ENCODE results near the gene PPP1R14D.
A peak's percentile ranks its signal among the peaks of the same experiment; 100 is the strongest.

The PPP1R14D gene

DNA sequence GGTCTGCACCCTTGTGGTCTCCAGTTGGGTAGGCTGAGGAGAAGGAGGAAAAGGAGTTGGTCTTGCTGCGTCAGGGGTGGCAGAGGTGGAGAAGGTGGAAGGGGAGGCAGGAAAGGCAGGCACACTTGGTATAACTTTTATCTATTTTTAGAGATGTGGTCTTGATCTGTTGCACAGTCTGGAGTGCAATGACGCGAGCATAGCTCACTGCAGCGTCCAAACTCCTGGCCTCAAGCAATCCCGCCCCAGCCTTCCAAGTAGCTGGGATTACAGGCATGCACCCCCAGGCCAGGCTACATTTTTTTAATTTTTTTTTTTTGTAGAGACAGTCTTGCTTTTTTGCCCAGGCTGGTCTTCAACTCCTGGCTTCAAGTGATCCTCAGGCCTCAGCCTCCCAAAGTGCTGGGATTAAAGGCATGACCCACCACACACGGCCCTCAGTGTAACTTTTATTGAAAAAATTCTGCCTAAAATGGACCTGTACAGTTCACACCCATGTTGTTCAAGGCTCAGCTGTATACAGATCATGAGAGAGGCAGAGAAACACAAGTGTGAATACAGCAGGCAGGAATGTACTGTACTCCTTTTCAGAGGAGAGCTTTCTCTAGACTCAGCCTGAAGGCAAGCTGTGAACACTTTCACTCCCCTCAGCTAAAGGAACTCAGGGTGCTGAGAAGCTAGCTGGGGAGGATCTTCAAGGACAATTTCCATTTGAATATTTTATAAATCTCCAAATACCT lies 47.7 kb upstream of the PPP1R14D start:
- 0 out of 2 replicates have a peak, but pooled peaks cover 2% of the 10 kb centered on the region for H3K4me1 ChIP-seq (ENCODE audit: control insufficient read depth, insufficient read depth, low read length)
- H3K9me3 ChIP-seq (ENCODE audit: control insufficient read depth, insufficient read depth, low read depth, low read length) = no peaks in the 10 kb centered on the region
- CTCF ChIA-PET = interaction anchor here (0.6 kb wide), 1 partner anchor 170 kb away, joined by 4 read pairs; no protein-coding TSS in a partner anchor
- POLR2A ChIA-PET = no interaction called here
- TF ChIP-seq ZFP3 (tag by site-specific recombination; IDR thresholded peaks at IDR 0.05; ENCODE audit: low read depth) = no peak
- TF ChIP-seq, protein P1, sequence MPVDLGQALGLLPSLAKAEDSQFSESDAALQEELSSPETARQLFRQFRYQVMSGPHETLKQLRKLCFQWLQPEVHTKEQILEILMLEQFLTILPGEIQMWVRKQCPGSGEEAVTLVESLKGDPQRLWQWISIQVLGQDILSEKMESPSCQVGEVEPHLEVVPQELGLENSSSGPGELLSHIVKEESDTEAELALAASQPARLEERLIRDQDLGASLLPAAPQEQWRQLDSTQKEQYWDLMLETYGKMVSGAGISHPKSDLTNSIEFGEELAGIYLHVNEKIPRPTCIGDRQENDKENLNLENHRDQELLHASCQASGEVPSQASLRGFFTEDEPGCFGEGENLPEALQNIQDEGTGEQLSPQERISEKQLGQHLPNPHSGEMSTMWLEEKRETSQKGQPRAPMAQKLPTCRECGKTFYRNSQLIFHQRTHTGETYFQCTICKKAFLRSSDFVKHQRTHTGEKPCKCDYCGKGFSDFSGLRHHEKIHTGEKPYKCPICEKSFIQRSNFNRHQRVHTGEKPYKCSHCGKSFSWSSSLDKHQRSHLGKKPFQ (tag by site-specific recombination; IDR thresholded peaks at IDR 0.05) = peak; percentile 49; the same call in 1 of the 2 replicates
- no peak for TF ChIP-seq ZNF560 (tag by site-specific recombination; IDR thresholded peaks at IDR 0.05; ENCODE audit: borderline replicate concordance)
- no peak for TF ChIP-seq ZFP41 (tag by site-specific recombination; IDR thresholded peaks at IDR 0.05; ENCODE audit: borderline replicate concordance)
- no peaks in the 10 kb centered on the region for H3K36me3 ChIP-seq (ENCODE audit: control insufficient read depth in 2 of 2, insufficient read depth in 1 of 2, low read length in 2 of 2)
- H3K27ac ChIP-seq (ENCODE audit: extremely low read depth, low read depth, low read length) = no peak overlapping the region
- no peak overlapping the region for H3K4me3 ChIP-seq (ENCODE audit: low read depth, low read length)

DNA sequence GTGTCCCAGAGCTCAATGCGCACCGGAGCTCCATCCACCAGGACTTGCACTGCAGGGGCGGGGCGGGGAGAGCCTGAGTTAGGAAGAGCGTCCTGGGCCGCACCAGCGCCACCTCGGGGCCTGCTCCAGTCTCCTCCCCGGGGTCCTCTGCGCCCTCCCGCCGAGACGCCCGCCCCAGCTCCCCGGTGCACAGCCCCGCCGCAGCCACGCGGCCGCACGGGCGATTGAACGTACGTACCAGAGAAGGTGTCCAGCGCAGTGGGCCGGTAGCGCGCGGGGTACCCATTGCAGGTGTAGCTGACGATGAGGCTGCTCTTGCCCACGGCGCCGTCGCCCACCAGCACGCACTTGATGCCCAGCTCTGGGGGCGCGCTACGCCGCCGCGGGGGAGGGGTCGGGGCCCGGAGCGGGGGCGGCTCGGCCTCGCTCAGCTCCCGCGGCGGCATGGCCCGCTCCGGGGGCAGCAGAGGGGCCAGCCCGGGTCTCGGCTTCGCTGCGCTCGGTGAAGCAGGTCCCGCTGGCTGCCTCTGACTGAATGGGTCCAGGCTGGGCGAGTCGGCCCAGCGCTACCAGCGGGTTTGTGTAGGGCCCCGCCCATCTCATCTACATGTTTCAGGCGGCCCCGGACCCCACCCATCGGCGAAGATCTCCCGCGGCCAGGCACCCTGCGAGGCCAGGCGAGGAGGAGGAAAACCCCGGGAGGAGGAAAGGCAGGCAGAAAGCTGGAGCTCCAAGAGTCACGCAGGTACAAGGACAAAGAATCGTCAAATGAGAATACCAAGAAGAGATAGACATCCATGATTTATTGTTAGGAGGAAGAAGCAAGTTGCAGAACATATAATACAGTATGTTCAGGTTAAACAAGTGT lies 45.4 kb upstream of the PPP1R14D start, which contains the start of gene RHOV:
Gene RHOV (minus strand): TSS at position 541 of the 868 bp plus-strand sequence. CDS start 95 bp downstream, at position 446.
- H3K36me3 ChIP-seq (ENCODE audit: control insufficient read depth in 2 of 2, insufficient read depth in 1 of 2, low read length in 2 of 2) = no peaks in the 10 kb centered on the region
- POLR2A ChIA-PET = interaction anchor here (0.6 to 5.6 kb wide), 17 partner anchors 13 to 284 kb away, joined by 3 to 49 read pairs (median 5); partner anchors contain the start of genes CHAC1, DLL4, RAD51 and SPINT1
- no peaks in the 10 kb centered on the region for H3K9me3 ChIP-seq (ENCODE audit: control insufficient read depth, insufficient read depth, low read depth, low read length)
- H3K4me1 ChIP-seq (ENCODE audit: control insufficient read depth, insufficient read depth, low read length) = 0 out of 2 replicates have a peak, but pooled peaks cover 2% of the 10 kb centered on the region
- H3K4me3 ChIP-seq (ENCODE audit: low read depth, low read length) = peak within 1 kb of the TSS; percentile 67
- CTCF ChIA-PET = interaction anchor here (0.5 to 2.6 kb wide), 8 partner anchors 11 to 462 kb away, joined by 3 to 17 read pairs (median 6); partner anchors contain the start of gene VPS18
- H3K27ac ChIP-seq (ENCODE audit: extremely low read depth, low read depth, low read length) = peak within 1 kb of the TSS; percentile 69; the same call in 1 of the 2 replicates
- TF ChIP-seq ZNF266 (tag by site-specific recombination; IDR thresholded peaks at IDR 0.05; ENCODE audit: low read depth) = no peak
- TF ChIP-seq SP7 (tag by site-specific recombination; IDR thresholded peaks at IDR 0.05) = peak; percentile 31
- TF ChIP-seq SALL2 (tag by site-specific recombination; IDR thresholded peaks at IDR 0.05; ENCODE audit: borderline replicate concordance) = no peak
- TF ChIP-seq, protein P2, sequence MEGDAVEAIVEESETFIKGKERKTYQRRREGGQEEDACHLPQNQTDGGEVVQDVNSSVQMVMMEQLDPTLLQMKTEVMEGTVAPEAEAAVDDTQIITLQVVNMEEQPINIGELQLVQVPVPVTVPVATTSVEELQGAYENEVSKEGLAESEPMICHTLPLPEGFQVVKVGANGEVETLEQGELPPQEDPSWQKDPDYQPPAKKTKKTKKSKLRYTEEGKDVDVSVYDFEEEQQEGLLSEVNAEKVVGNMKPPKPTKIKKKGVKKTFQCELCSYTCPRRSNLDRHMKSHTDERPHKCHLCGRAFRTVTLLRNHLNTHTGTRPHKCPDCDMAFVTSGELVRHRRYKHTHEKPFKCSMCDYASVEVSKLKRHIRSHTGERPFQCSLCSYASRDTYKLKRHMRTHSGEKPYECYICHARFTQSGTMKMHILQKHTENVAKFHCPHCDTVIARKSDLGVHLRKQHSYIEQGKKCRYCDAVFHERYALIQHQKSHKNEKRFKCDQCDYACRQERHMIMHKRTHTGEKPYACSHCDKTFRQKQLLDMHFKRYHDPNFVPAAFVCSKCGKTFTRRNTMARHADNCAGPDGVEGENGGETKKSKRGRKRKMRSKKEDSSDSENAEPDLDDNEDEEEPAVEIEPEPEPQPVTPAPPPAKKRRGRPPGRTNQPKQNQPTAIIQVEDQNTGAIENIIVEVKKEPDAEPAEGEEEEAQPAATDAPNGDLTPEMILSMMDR (tag by site-specific recombination; IDR thresholded peaks at IDR 0.05) = peak; percentile 83
- TF ChIP-seq ZNF473 (tag by site-specific recombination; IDR thresholded peaks at IDR 0.05) = no peak
- TF ChIP-seq, protein P3, sequence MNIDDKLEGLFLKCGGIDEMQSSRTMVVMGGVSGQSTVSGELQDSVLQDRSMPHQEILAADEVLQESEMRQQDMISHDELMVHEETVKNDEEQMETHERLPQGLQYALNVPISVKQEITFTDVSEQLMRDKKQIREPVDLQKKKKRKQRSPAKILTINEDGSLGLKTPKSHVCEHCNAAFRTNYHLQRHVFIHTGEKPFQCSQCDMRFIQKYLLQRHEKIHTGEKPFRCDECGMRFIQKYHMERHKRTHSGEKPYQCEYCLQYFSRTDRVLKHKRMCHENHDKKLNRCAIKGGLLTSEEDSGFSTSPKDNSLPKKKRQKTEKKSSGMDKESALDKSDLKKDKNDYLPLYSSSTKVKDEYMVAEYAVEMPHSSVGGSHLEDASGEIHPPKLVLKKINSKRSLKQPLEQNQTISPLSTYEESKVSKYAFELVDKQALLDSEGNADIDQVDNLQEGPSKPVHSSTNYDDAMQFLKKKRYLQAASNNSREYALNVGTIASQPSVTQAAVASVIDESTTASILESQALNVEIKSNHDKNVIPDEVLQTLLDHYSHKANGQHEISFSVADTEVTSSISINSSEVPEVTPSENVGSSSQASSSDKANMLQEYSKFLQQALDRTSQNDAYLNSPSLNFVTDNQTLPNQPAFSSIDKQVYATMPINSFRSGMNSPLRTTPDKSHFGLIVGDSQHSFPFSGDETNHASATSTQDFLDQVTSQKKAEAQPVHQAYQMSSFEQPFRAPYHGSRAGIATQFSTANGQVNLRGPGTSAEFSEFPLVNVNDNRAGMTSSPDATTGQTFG (tag by site-specific recombination; IDR thresholded peaks at IDR 0.05; ENCODE audit: borderline replicate concordance) = no peak
- TF ChIP-seq, protein P4, sequence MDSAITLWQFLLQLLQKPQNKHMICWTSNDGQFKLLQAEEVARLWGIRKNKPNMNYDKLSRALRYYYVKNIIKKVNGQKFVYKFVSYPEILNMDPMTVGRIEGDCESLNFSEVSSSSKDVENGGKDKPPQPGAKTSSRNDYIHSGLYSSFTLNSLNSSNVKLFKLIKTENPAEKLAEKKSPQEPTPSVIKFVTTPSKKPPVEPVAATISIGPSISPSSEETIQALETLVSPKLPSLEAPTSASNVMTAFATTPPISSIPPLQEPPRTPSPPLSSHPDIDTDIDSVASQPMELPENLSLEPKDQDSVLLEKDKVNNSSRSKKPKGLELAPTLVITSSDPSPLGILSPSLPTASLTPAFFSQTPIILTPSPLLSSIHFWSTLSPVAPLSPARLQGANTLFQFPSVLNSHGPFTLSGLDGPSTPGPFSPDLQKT (IDR thresholded peaks at IDR 0.05; ENCODE audit: borderline replicate concordance, low read depth, low read length) = no peak
- TF ChIP-seq, protein P5, sequence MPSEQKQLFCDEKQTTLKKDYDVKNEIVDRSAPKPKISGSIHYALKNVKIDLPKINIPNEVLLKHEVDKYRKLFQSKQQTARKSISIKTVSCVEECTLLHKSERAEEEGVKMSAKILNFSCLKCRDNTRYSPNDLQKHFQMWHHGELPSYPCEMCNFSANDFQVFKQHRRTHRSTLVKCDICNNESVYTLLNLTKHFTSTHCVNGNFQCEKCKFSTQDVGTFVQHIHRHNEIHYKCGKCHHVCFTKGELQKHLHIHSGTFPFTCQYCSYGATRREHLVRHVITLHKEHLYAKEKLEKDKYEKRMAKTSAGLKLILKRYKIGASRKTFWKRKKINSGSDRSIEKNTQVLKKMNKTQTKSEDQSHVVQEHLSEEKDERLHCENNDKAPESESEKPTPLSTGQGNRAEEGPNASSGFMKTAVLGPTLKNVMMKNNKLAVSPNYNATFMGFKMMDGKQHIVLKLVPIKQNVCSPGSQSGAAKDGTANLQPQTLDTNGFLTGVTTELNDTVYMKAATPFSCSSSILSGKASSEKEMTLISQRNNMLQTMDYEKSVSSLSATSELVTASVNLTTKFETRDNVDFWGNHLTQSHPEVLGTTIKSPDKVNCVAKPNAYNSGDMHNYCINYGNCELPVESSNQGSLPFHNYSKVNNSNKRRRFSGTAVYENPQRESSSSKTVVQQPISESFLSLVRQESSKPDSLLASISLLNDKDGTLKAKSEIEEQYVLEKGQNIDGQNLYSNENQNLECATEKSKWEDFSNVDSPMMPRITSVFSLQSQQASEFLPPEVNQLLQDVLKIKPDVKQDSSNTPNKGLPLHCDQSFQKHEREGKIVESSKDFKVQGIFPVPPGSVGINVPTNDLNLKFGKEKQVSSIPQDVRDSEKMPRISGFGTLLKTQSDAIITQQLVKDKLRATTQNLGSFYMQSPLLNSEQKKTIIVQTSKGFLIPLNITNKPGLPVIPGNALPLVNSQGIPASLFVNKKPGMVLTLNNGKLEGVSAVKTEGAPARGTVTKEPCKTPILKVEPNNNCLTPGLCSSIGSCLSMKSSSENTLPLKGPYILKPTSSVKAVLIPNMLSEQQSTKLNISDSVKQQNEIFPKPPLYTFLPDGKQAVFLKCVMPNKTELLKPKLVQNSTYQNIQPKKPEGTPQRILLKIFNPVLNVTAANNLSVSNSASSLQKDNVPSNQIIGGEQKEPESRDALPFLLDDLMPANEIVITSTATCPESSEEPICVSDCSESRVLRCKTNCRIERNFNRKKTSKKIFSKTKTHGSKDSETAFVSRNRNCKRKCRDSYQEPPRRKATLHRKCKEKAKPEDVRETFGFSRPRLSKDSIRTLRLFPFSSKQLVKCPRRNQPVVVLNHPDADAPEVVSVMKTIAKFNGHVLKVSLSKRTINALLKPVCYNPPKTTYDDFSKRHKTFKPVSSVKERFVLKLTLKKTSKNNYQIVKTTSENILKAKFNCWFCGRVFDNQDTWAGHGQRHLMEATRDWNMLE (tag by site-specific recombination; conservative IDR thresholded peaks at IDR 0.05; ENCODE audit: low read depth) = no peak
- no peak for TF ChIP-seq RBAK (tag by site-specific recombination; IDR thresholded peaks at IDR 0.05)
- TF ChIP-seq ZNF239 (tag by site-specific recombination; IDR thresholded peaks at IDR 0.05) = no peak
- TF ChIP-seq ZNF394 (tag by site-specific recombination; IDR thresholded peaks at IDR 0.05; ENCODE audit: borderline replicate concordance) = peak; percentile 59; the same call in 1 of the 2 replicates
- TF ChIP-seq KLF16 (tag by site-specific recombination; IDR thresholded peaks at IDR 0.05) = no peak
- TF ChIP-seq ZNF248 (tag by site-specific recombination; IDR thresholded peaks at IDR 0.05) = no peak
- no peak for TF ChIP-seq ZNF521 (tag by site-specific recombination; IDR thresholded peaks at IDR 0.05)
- TF ChIP-seq ZNF341 (tag by site-specific recombination; IDR thresholded peaks at IDR 0.05; ENCODE audit: low read depth) = peak; percentile 87

Measured in HEK293 (cell line).